K562 treated with DMSO at 1 percent for 12 hours (cell line): ENCODE data around the gene NDUFB5. TPM values are rescaled to one million over a fixed set of nuclear protein-coding genes. Genes with fewer than 3 reads are reported as not detected.

Source experiments
- total RNA-seq: library from RNA; unstranded; fragments of 300-600 nt; gene quantifications from 2 replicates; pipeline ENCODE4 v1.2.3, GENCODE V29; 2022; ENCODE audit not compliant: insufficient read depth

NDUFB5 gene
- total RNA-seq = 89.0 and 121 TPM in 2 replicates

GRCh38 chr3:179604321-179605078 lies at the start of gene NDUFB5, which contains the start of gene MRPL47:
Gene NDUFB5, plus strand, starts transcription at chr3:179604794. Its CDS starts 22 bp downstream, at chr3:179604816.
Gene MRPL47, minus strand, starts transcription at chr3:179604638. Its CDS starts 14 bp downstream, at chr3:179604624.

GRCh38 chr3:179562591-179563270 lies 41.9 kb upstream of the NDUFB5 start, which contains the start of gene ACTL6A:
Gene ACTL6A, plus strand, starts transcription at chr3:179562926. Its CDS starts 167 bp downstream, at chr3:179563093.

GRCh38 chr3:179652447-179653095 lies 48.0 kb downstream of the NDUFB5 start, which contains the start of gene USP13:
Gene USP13, plus strand, starts transcription at chr3:179653040. Its CDS starts 186 bp downstream, at chr3:179653226.

Other genes starting within 250 kb of the NDUFB5 start
- gene GNB4, start 153.3 kb upstream of the NDUFB5 start, total RNA-seq = 2.3 and 9.9 TPM in 2 replicates
- 43.0 and 70.7 TPM in 2 replicates for gene ACTL6A, start 41.9 kb upstream of the NDUFB5 start, total RNA-seq
- gene MRPL47, start 156 bp upstream of the NDUFB5 start, total RNA-seq = 39.7 and 48.6 TPM in 2 replicates
- 0.49 TPM in 1 of 2 replicates, not detected in the other for gene USP13, start 48.2 kb downstream of the NDUFB5 start, total RNA-seq